ENCODE data around the gene DCDC1. TPM values are rescaled to one million over a fixed set of nuclear protein-coding genes. Genes with fewer than 3 reads are reported as not detected.

Gene DCDC1
- total RNA-seq, 1 donor from 2014 or later: not detected

DNA sequence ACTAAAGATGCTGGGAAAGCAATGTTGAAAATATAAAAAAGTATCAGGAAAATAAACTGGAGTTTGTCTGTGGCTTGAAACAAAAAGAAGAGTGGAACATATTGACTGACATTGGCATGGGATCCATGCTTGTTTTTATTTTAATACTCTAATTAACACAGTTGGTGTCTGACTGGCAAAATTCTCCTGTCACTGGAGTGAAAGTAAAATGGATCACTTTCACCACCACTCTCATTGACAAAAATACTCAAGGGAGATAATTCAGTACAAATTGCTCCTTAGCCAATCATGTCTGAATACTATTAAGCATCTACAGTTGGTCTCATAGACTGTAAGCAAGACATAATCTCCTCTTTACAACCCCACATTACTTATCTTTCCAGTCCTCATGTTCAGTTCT, 101.8 kb downstream of the DCDC1 start:
- no peak overlapping the region for H3K9ac ChIP-seq (ENCODE audit: low read depth in 1 of 3, low read length in 3 of 3)
- no peak overlapping the region for H3K4me3 ChIP-seq (ENCODE audit: low read length in 3 of 3)
- H3K27me3 ChIP-seq (ENCODE audit: control insufficient read depth in 3 of 3, insufficient read depth in 3 of 3, low read length in 3 of 3): no peaks in the 10 kb centered on the region
- H3K4me1 ChIP-seq (ENCODE audit: control insufficient read depth in 3 of 3, insufficient read depth in 3 of 3, low read length in 3 of 3): no peaks in the 10 kb centered on the region
- H3K36me3 ChIP-seq (ENCODE audit: control insufficient read depth in 3 of 3, insufficient read depth in 3 of 3, low read length in 3 of 3): no peaks in the 10 kb centered on the region
- no peak overlapping the region for H3K27ac ChIP-seq (ENCODE audit: low read depth, low read length)
- H3K9me3 ChIP-seq (ENCODE audit: control insufficient read depth in 3 of 3, low read length in 3 of 3): no peaks in the 10 kb centered on the region

DNA sequence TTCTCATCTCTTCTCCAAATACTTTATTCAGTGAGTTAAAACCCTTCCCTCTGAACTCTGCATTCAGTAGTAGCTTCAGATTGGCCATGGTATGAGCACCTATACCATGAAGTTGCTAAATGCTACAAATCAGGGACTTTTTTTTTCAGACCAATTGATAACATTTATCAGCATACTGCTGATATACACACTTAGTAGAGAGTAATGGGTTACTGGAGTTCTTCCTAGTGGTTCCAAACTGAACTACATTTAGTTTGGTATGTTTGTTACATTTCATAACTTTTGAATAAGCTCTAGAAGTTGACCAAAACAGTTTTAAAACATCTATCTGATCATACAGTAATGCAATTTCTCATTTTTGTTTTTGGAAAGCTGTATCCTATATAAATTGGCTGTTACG, 104.7 kb downstream of the DCDC1 start:
- no peaks in the 10 kb centered on the region for H3K36me3 ChIP-seq (ENCODE audit: control insufficient read depth in 3 of 3, insufficient read depth in 3 of 3, low read length in 3 of 3)
- no peak overlapping the region for H3K9ac ChIP-seq (ENCODE audit: low read depth in 1 of 3, low read length in 3 of 3)
- no peak overlapping the region for H3K4me3 ChIP-seq (ENCODE audit: low read length in 3 of 3)
- H3K9me3 ChIP-seq (ENCODE audit: control insufficient read depth in 3 of 3, low read length in 3 of 3): no peaks in the 10 kb centered on the region
- no peaks in the 10 kb centered on the region for H3K4me1 ChIP-seq (ENCODE audit: control insufficient read depth in 3 of 3, insufficient read depth in 3 of 3, low read length in 3 of 3)
- H3K27me3 ChIP-seq (ENCODE audit: control insufficient read depth in 3 of 3, insufficient read depth in 3 of 3, low read length in 3 of 3): no peaks in the 10 kb centered on the region
- no peak overlapping the region for H3K27ac ChIP-seq (ENCODE audit: low read depth, low read length)

DNA sequence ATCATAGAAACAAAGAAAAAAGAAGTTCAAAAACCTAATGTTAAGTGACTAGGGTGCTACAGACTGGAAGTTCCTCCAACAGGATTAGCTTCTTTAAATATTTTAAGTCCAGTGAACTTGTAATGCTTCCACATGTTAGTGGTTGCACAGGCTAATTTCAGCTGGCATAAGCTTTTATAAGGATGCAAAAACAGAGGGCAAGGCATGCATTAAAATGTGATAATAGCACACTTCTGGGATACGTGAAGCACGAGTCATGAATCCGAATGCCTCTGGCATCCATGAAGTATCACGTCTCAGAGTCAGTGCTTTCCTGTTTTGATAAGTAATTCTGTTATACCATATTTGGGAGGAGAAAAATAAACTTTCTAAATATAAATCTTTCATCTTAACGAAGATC, 106.8 kb downstream of the DCDC1 start:
- H3K27ac ChIP-seq (ENCODE audit: low read depth, low read length): no peak overlapping the region
- no peak overlapping the region for H3K4me3 ChIP-seq (ENCODE audit: low read length in 3 of 3)
- no peaks in the 10 kb centered on the region for H3K9me3 ChIP-seq (ENCODE audit: control insufficient read depth in 3 of 3, low read length in 3 of 3)
- H3K9ac ChIP-seq (ENCODE audit: low read depth in 1 of 3, low read length in 3 of 3): no peak overlapping the region
- no peaks in the 10 kb centered on the region for H3K4me1 ChIP-seq (ENCODE audit: control insufficient read depth in 3 of 3, insufficient read depth in 3 of 3, low read length in 3 of 3)
- no peaks in the 10 kb centered on the region for H3K36me3 ChIP-seq (ENCODE audit: control insufficient read depth in 3 of 3, insufficient read depth in 3 of 3, low read length in 3 of 3)
- no peaks in the 10 kb centered on the region for H3K27me3 ChIP-seq (ENCODE audit: control insufficient read depth in 3 of 3, insufficient read depth in 3 of 3, low read length in 3 of 3)

DNA sequence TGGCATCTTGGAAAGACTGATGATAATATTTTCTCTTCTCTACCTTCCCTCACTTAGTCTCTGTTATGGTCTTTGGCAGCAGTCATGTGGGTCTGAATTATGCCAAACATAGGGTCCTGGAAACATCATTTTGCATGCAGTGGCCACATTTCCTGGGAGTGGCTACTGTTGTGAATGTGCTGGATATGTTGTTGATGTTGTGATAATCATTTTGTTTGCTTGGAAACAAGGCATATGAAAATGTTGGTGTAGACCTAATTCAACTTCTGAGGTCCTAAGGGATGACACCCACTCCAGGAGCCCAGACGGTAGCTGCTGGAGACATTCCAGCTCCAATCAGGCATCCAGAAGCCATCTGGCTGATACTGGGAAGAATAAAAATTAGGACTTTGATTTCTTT, 109.7 kb downstream of the DCDC1 start:
- H3K9ac ChIP-seq (ENCODE audit: low read depth in 1 of 3, low read length in 3 of 3): no peak overlapping the region
- no peaks in the 10 kb centered on the region for H3K27me3 ChIP-seq (ENCODE audit: control insufficient read depth in 3 of 3, insufficient read depth in 3 of 3, low read length in 3 of 3)
- no peaks in the 10 kb centered on the region for H3K36me3 ChIP-seq (ENCODE audit: control insufficient read depth in 3 of 3, insufficient read depth in 3 of 3, low read length in 3 of 3)
- H3K4me3 ChIP-seq (ENCODE audit: low read length in 3 of 3): no peak overlapping the region
- H3K9me3 ChIP-seq (ENCODE audit: control insufficient read depth in 3 of 3, low read length in 3 of 3): no peaks in the 10 kb centered on the region
- no peak overlapping the region for H3K27ac ChIP-seq (ENCODE audit: low read depth, low read length)
- no peaks in the 10 kb centered on the region for H3K4me1 ChIP-seq (ENCODE audit: control insufficient read depth in 3 of 3, insufficient read depth in 3 of 3, low read length in 3 of 3)

DNA sequence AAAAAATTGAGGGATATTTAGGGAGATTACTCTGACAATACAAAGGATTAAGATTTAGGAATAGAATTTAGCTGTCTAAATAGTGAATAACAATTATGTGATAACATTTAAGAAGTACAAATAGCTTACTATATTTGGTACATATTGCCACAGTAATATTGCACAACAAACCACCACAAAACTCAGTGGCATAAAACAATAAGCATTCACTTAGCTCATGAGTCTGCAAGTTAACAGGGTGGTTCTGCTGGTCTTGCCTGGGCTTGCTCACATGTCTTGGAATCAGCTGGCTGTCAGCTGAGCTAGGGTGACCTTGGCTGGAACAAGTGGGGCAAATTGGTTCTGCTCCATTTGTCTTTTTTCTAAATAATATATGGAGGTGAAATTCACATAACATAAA, 115.1 kb downstream of the DCDC1 start:
- Histone ChIP-seq H3K4me3 (ENCODE audit: low read length in 3 of 3) (no peak overlapping the region), H3K9ac (ENCODE audit: low read depth in 1 of 3, low read length in 3 of 3) (no peak overlapping the region), H3K36me3 (ENCODE audit: control insufficient read depth in 3 of 3, insufficient read depth in 3 of 3, low read length in 3 of 3) (no peaks in the 10 kb centered on the region), H3K4me1 (ENCODE audit: control insufficient read depth in 3 of 3, insufficient read depth in 3 of 3, low read length in 3 of 3) (no peaks in the 10 kb centered on the region), H3K9me3 (ENCODE audit: control insufficient read depth in 3 of 3, low read length in 3 of 3) (no peaks in the 10 kb centered on the region), H3K27ac (ENCODE audit: low read depth, low read length) (no peak overlapping the region), H3K27me3 (ENCODE audit: control insufficient read depth in 3 of 3, insufficient read depth in 3 of 3, low read length in 3 of 3) (no peaks in the 10 kb centered on the region)

DNA sequence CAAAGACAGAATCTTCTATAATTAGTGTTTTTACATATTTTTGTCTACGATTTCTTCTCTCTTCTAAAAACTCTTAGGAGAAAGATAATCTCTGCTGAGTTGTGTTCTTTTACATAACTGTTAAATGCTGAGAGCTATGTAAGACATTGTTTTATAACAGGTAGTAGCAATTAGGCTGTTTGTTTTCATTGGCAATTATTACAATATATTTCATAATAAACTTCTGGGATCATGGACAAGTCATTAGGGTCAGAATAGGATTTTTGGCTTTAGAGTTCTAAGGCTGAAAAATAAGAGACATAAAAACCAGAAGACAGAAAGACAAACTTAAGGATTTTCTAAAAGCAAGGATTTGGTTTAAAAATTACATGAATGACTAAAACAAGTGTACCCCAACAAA, 120.8 kb downstream of the DCDC1 start:
- Histone ChIP-seq H3K27me3 (ENCODE audit: control insufficient read depth in 3 of 3, insufficient read depth in 3 of 3, low read length in 3 of 3) (no peaks in the 10 kb centered on the region), H3K4me3 (ENCODE audit: low read length in 3 of 3) (no peak overlapping the region), H3K9ac (ENCODE audit: low read depth in 1 of 3, low read length in 3 of 3) (no peak overlapping the region), H3K9me3 (ENCODE audit: control insufficient read depth in 3 of 3, low read length in 3 of 3) (no peaks in the 10 kb centered on the region), H3K27ac (ENCODE audit: low read depth, low read length) (no peak overlapping the region), H3K36me3 (ENCODE audit: control insufficient read depth in 3 of 3, insufficient read depth in 3 of 3, low read length in 3 of 3) (no peaks in the 10 kb centered on the region), H3K4me1 (ENCODE audit: control insufficient read depth in 3 of 3, insufficient read depth in 3 of 3, low read length in 3 of 3) (peaks cover 0 to 8% (median 0%) of the 10 kb centered on the region in 3 donors)

DNA sequence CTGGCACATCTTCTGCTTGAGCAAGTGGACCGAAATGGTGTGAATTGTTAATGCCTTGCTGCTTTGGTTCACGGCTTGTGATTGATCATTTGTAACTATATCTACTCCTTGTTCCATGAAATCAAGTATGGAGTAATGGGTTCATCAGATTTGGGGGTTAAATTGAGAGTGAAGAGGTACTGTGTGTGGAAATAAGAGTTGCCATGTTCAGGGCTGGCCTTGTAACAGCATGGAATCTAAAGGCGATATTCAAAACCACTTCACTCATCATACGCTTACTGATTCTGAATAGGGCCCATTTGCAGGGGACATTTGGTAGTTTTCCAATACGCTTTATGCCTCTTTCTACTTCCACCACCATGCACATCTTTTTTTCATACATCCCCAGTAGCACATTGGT, 122.2 kb downstream of the DCDC1 start:
- Histone ChIP-seq H3K4me3 (ENCODE audit: low read length in 3 of 3) (no peak overlapping the region), H3K36me3 (ENCODE audit: control insufficient read depth in 3 of 3, insufficient read depth in 3 of 3, low read length in 3 of 3) (no peaks in the 10 kb centered on the region), H3K9ac (ENCODE audit: low read depth in 1 of 3, low read length in 3 of 3) (no peak overlapping the region), H3K4me1 (ENCODE audit: control insufficient read depth in 3 of 3, insufficient read depth in 3 of 3, low read length in 3 of 3) (peaks cover 0 to 8% (median 0%) of the 10 kb centered on the region in 3 donors), H3K27ac (ENCODE audit: low read depth, low read length) (no peak overlapping the region), H3K27me3 (ENCODE audit: control insufficient read depth in 3 of 3, insufficient read depth in 3 of 3, low read length in 3 of 3) (no peaks in the 10 kb centered on the region), H3K9me3 (ENCODE audit: control insufficient read depth in 3 of 3, low read length in 3 of 3) (no peaks in the 10 kb centered on the region)

DNA sequence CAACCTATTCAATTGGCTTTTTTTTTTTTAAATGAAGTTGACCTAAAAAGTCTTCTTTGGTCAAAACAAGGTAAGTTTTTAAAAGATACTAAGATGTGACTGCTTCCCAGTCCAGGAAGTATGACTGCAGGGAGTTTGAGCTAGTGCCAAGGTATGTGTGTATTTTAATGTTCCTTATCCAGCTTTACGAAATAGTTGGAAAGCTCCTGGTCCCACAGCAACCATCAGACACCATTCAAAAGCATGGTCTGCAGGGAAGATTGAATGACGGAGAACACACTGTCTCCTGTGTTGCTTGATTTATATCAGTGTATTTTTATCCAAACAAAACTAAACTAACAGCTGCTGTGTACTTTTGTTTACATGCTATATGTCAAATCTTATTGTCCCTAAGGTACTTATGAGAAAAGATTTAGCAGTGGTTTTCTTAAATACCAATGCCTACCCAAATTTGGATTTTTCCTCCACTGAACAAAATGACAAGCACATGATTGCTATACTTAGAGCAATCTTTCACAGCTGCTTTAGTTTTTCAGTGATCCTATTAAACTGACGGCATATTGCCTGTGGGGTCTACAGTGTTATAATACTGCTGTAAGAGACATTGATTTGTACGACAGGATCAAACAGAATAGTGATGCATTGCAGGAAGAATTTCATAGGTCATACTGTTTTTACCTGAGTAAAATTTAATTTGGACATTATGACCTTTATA, 122.9 kb downstream of the DCDC1 start:
- Histone ChIP-seq H3K27ac (ENCODE audit: low read depth, low read length) (no peak overlapping the region), H3K4me3 (ENCODE audit: low read length in 3 of 3) (no peak overlapping the region), H3K4me1 (ENCODE audit: control insufficient read depth in 3 of 3, insufficient read depth in 3 of 3, low read length in 3 of 3) (peaks cover 0 to 8% (median 0%) of the 10 kb centered on the region in 3 donors), H3K9me3 (ENCODE audit: control insufficient read depth in 3 of 3, low read length in 3 of 3) (no peaks in the 10 kb centered on the region), H3K36me3 (ENCODE audit: control insufficient read depth in 3 of 3, insufficient read depth in 3 of 3, low read length in 3 of 3) (no peaks in the 10 kb centered on the region), H3K9ac (ENCODE audit: low read depth in 1 of 3, low read length in 3 of 3) (no peak overlapping the region), H3K27me3 (ENCODE audit: control insufficient read depth in 3 of 3, insufficient read depth in 3 of 3, low read length in 3 of 3) (no peaks in the 10 kb centered on the region)

DNA sequence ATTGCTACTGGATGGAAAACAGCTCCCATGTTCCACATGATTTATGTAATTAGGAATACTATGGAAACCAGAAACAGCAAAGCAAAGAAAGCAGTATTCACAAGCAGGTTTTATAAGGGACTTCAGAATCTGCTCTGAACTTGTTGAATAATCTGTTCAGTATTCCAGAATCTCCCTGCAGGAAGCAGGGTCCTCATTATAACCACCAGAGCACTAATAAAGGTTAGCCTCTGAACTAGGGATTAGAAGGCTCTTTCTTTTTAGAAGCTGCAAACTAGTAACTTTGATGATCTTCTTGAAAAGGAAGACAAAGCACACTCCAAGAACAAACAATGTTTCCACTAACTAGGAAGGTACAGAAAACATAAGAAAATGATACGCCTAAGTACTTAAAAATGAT, 125.8 kb downstream of the DCDC1 start:
- Histone ChIP-seq H3K27me3 (ENCODE audit: control insufficient read depth in 3 of 3, insufficient read depth in 3 of 3, low read length in 3 of 3) (no peaks in the 10 kb centered on the region), H3K36me3 (ENCODE audit: control insufficient read depth in 3 of 3, insufficient read depth in 3 of 3, low read length in 3 of 3) (no peaks in the 10 kb centered on the region), H3K27ac (ENCODE audit: low read depth, low read length) (no peak overlapping the region), H3K4me1 (ENCODE audit: control insufficient read depth in 3 of 3, insufficient read depth in 3 of 3, low read length in 3 of 3) (peaks cover 0 to 8% (median 0%) of the 10 kb centered on the region in 3 donors), H3K4me3 (ENCODE audit: low read length in 3 of 3) (no peak overlapping the region), H3K9me3 (ENCODE audit: control insufficient read depth in 3 of 3, low read length in 3 of 3) (no peaks in the 10 kb centered on the region), H3K9ac (ENCODE audit: low read depth in 1 of 3, low read length in 3 of 3) (no peak overlapping the region)

DNA sequence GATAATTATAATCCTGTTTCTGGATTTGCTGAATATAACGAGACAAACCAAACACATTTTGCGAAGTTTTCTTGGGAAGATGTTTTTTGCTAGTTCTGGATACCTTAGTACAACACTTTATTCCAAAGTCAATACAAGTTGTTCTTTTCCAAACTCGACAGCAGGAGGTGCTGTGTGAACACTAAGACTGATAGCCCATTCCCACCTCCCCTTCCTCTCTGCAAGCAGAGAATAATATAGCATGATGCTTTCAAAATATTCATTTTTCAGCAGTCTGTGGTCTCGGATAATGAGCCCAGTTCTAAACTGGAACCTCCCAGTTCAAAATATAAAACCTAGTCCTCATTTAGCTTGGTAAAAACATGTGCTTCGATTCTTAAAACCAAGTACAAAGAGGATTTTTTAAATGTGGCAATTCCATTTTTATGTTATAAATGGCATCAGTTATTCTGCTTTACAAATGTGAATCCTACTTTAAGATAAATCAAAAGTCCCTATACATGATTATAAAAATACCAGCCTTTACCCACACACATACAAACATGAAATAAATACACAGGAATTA, 129.1 kb downstream of the DCDC1 start:
- Histone ChIP-seq H3K27me3 (ENCODE audit: control insufficient read depth in 3 of 3, insufficient read depth in 3 of 3, low read length in 3 of 3) (no peaks in the 10 kb centered on the region), H3K4me1 (ENCODE audit: control insufficient read depth in 3 of 3, insufficient read depth in 3 of 3, low read length in 3 of 3) (no peaks in the 10 kb centered on the region), H3K9ac (ENCODE audit: low read depth in 1 of 3, low read length in 3 of 3) (no peak overlapping the region), H3K27ac (ENCODE audit: low read depth, low read length) (no peak overlapping the region), H3K9me3 (ENCODE audit: control insufficient read depth in 3 of 3, low read length in 3 of 3) (no peaks in the 10 kb centered on the region), H3K4me3 (ENCODE audit: low read length in 3 of 3) (no peak overlapping the region), H3K36me3 (ENCODE audit: control insufficient read depth in 3 of 3, insufficient read depth in 3 of 3, low read length in 3 of 3) (no peaks in the 10 kb centered on the region)

Data from skeletal muscle tissue (tissue), 4 donors.